ENCODE data around the gene GUCA1A.
"Not testable (repeated sequence)": the region's sequence is repeated elsewhere in the genome, so short reads cannot be mapped to it uniquely, and the experiment has no call there.

GUCA1A gene

DNA sequence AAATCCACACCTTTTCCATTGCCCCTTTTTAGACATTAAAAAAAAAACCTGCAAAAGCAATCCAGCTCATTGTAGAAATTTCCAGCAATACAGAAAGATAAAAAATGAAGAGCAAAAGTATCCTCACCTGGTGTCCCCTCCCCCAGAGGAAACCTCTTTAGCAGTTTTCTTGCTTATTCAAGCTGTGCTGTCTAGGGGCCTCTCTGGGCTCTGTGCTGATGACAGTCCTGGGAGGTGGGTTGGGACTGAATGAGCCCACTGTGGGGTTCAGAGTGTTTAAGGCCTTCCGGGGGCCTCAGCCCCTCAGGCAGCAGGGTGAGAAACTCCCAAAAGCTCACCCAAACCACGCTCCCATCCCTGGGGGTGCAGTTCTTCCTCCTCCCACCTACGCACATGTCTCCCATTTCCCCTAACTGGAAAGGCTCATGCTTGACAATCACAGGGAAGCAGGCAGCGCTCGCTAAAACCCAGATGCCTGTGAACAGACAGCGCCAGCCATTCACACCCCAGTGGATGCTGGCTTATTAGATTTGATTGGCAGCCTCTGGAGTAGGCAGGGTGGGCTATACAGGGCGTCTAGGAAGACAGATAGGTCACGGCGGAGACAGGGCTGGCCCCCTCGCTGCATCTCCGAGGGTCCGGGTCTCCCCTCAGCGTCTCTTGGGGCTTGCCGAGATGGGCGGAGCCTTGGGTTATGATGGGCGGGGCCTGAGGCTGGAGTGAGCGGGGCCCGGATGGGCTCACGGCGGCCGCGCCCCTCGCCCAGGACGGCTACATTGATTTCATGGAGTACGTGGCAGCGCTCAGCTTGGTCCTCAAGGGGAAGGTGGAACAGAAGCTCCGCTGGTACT is 4.6 kb downstream of the GUCA1A start:
- no peak for DNase-seq

GRCh38 chr6:42179261-42179944 is 6.2 kb downstream of the GUCA1A start:
- no peak for DNase-seq

- DNase-seq, result no peak
Observed at GRCh38 chr6:42179945-42180313, 6.8 kb downstream of the GUCA1A start.

- DNase-seq, result no peak
Observed at GRCh38 chr6:42182101-42182500, 8.9 kb downstream of the GUCA1A start.

DNA sequence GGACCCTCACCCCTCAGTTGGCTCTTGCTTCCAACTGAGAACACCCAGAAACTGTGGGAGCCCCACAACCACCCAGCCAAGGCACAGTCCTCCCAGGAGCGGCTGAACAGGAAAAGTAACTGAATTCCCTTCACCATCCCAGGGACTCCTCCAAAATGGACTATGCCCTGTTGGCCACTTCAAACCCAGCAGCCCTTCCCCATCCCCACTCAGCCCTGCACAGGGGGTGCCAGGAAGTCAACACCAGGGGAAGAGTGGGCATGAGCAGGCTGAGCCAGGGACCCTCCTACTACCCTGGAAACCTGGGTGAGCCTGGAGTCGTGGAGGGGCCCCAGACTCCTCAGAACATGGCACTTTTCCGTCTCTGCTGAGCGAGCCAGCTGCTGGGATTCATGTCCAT is 11.3 kb downstream of the GUCA1A start:
- DNase-seq, result no peak

GRCh38 chr6:42185597-42185996 is 12.4 kb downstream of the GUCA1A start:
- no peak for DNase-seq

DNA sequence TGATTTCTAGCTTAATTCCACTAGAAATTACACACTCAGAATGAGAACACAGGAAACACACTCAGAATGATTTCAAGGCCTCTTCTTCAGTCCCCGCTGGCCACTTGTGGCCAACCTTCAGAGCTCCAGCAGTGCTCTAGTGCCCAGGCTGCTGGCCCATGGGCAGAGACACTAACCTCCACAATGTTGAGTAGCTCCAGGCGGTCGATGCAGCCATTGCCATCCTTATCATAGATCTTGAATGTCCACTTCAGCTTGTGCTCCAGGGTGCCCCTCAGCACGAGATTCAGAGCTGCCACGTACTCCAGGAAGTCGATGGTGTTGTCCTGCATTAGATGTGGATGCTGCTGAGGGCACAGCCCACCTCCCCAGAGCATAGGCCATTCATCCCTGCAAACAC is 15.2 kb downstream of the GUCA1A start:
- DNase-seq, result no peak

GRCh38 chr6:42190554-42191183 is 17.5 kb downstream of the GUCA1A start:
- DNase-seq, result no peak

DNA sequence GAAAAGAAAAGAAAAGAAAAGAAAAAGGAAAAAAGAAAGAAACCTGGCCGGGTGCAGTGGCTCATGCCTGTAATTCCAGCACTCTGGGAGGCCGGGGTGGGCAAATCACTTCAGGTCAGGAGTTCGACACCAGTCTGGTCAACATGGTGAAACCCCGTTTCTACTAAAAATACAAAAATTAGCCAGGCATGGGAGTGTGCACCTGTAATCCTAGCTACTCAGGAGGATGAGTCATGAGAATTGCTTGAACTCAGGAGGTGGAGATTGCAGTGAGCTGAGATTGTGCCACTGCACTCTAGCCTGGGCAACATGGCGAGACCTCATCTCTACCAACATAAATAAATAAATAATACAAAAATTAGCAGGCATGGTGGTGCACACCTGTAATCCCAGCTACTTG is 19.2 kb downstream of the GUCA1A start:
- not testable (repeated sequence) for DNase-seq

- DNase-seq, result no peak
Observed at GRCh38 chr6:42193491-42193894, 20.3 kb downstream of the GUCA1A start.

- DNase-seq, result no peak
Observed at GRCh38 chr6:42194056-42194455, 20.9 kb downstream of the GUCA1A start.

DNA sequence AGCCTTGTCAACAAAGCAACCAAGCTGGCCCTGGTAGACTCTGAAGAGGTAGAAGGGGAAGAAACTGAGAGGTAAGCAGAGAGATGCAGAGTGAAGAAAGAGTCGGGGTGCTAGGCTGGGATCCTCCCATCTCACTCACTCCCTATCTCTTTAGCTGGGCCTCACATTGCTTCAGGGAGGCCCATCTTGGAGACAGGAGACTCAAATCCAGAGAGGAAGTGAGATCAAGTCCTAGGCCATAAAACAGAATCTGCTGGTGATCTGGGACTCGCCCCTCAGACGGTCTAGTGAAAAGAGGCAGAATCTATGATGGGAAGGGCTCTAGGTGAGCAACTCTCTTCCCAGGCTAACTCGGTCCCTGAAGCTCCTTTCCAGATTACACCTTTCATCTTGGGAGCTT is 22.3 kb downstream of the GUCA1A start:
- DNase-seq, result no peak

DNA sequence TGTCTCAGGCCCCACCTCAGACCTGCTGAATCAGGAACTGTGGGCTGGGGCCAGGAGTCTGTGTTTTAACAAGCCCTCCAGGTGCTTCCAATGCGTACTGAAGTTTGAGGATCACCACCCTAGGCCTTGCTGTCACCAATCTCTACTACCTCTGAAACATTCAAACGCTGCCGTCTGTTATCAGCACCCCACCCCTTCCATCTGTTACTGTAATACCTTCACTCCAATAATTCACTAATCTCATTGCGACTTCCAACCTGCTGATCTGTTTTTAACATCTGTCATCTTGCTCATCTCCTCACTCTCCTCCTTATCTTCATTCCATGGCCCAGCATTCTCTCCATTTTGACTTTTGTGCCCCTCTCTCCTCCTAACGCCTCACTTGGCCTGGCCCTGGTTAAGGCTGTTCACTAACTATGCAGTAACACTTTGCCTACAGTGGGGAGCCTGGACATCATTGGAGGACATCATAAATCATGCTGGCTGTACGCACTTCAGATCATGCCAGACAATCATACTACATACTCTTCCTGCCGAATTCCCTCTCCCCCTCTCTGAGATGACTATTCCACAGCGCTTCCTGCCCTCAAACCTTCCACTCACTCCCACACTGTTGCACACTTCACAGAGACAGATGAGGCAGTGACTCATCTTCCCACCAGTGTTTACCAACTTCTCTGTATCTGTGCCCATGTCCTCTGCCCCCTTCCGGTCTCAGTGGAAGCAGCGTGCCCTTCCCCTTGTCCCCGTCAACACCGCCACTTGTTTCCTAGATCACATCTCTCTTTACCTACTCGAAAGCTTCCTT is 24.6 kb downstream of the GUCA1A start:
- no peak for DNase-seq

DNA sequence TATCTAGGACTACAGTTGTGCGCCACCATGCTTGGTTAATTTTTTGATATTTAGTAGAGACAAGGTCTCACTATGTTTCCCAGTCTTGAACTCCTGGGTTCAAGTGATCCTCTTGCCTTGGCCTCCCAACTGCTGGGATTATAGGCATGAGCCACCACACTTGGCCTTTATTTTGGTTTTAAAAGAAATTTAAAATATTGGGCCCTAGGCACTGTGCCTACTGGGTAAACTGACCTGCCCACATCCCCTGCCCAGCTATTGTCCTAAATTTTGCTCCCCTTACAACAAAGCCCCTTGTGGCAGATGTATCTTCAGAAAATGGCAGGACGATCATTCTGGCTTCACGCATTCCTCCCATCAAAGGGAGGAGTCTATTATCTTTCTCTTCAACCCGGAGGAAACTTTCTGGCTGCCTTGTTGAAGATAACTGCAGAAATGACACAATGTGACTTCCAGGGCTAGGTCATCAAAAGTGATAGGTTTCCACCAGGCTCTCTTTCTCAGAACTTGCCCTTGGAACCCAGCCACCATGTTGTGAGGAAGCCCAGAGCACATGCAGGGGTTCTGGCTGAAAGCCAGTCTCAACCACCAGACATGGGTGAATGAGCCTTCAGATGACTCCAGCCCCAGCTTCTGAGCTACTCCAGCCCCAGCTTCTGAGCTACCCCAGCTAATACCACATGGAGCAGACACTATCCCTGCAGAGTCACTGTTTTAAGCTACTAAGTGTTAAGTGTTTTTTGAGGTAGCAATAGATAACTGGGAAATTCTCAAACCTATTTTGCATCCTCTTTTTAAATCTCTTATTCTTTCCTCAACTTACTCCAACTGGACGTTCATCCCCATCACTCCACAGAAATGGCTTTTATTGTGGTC is 26.2 kb downstream of the GUCA1A start:
- no peak for DNase-seq

DNA sequence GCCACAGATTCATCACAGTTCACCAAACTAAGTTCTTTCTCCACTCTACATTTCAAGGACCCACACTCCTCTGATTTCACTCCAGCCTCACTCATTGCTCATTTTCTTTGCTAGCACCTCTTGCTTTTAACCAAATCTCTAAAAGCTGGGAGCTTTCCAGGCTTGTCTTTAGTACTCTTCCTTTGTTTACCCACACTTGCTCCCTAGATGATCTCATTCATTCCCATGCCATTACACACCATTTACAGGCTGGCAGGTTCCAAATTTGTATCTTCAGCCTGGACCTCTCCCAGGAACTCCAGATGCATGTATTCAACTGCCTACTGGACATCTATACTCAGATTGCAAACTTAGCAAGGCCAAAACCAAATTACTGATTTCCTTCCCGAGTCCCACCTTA is 26.9 kb downstream of the GUCA1A start:
- DNase-seq, result no peak

DNA sequence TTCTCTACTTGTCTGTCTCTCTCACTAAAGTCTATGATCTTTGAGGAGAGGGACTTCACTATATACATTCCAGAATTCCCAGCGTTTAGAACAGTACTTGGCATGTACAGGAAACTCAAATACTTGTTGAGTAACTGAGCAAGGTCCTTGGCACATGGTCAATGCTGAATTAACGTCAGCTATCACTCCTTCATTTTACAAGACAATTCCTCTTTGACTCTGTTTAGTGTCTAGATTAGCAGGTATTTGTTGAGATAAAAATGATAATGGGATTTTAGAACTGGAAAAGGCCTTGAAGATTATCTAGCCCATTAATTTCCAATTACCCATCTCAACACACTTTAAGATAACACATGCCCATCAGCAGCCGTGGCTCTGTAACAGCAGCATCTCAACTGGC is 28.2 kb downstream of the GUCA1A start:
- DNase-seq, result no peak

GRCh38 chr6:42202131-42202915 is 29.2 kb downstream of the GUCA1A start:
- DNase-seq, result not testable (repeated sequence)

GRCh38 chr6:42203183-42203582 is 30.0 kb downstream of the GUCA1A start:
- no peak for DNase-seq

- no peak for DNase-seq
Observed at GRCh38 chr6:42204768-42205282, 31.7 kb downstream of the GUCA1A start.

DNA sequence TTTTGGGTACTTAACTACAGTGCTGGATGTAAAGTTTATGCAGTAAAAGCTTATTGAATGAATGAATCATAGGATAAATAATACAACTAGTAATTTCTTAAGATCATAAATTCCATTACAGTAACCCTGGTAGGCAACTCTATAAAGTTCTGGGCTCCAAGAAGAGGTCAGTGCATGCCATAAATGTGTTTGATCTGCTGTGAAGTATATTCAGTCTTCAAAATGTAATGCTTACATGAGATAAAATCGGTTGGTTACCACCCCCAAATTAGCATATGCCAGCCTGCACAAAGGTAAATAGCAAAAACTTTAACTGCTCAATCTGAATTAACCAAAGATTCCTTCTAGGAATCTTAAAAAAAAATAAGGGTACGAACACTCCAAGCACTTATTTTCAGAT is 34.4 kb downstream of the GUCA1A start:
- DNase-seq, result not testable (repeated sequence)

DNA sequence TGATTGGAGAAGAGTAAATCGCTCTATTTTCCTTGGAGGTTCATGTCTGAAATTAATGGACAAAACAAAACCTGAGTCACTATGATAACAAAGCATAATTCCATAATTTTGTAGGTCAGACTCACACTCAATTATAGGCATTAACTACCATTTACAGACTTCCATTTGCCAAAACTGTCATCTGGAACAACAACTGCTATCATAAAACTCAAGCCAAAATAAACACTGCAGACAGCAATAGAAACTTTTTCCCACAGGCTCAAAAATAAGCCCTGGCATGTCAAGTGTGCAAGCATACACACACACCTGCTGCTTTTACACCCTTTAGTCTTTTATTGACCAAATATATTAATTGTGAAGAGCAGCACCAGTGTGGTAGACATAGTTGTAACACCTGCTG is 37.4 kb downstream of the GUCA1A start:
- peak; percentile 82 for DNase-seq
